Heart right ventricle (tissue), 16 donors: ENCODE results near the gene PPP1R36. TPM values are rescaled to one million over a fixed set of nuclear protein-coding genes. Genes with fewer than 3 reads are reported as not detected.

ENCODE experiments used
- ATAC-seq, 8 donors: fragments of 200-7000 bp; cut with Tn5 transposase; one replicate each; pipeline ENCODE4 v1.9.1; 2020; ENCODE audit warnings: mild to moderate bottlenecking in 8 of 8, moderate library complexity in 8 of 8, moderate number of reproducible peaks in 1 of 8
- DNase-seq, 2 donors: peaks; one replicate each; pipeline ENCODE4 v3.0.0-alpha.2; 2020
- H3K27ac ChIP-seq, 10 donors: fragments of 200-600 bp; sonication (generic) in 2 of 10; one replicate each; pipeline versions ENCODE4 v1.5.0 to v1.8.0; 2020 to 2022; ENCODE audit warnings: mild to moderate bottlenecking in 3 of 10
- H3K27me3 ChIP-seq, 7 donors: fragments of 200-600 bp; one replicate each; pipeline ENCODE4 v1.8.0; 2021 to 2022; ENCODE audit warnings: mild to moderate bottlenecking in 2 of 7
- H3K36me3 ChIP-seq, 9 donors: fragments of 200-600 bp; sonication (generic) in 1 of 9; one replicate each; pipeline versions ENCODE4 v1.5.0 to v1.8.0; 2020 to 2022; ENCODE audit warnings: mild to moderate bottlenecking in 2 of 9
- H3K4me1 ChIP-seq, 9 donors: fragments of 200-600 bp; sonication (generic) in 1 of 9; one replicate each; pipeline versions ENCODE4 v1.5.0 to v1.8.0; 2020 to 2022; ENCODE audit warnings: mild to moderate bottlenecking in 4 of 9
- H3K4me3 ChIP-seq, 10 donors: fragments of 200-600 bp; sonication (generic) in 2 of 10; one replicate each; pipeline versions ENCODE4 v1.5.0 to v1.8.0; 2020 to 2022; ENCODE audit warnings: mild to moderate bottlenecking in 7 of 10, moderate library complexity in 2 of 10
- H3K9me3 ChIP-seq, 11 donors: fragments of 200-600 bp in 10 of 11; sonication (generic) in 2 of 11; one replicate each; pipeline versions ENCODE4 v1.5.0 to v1.8.0; 2013 to 2022; ENCODE audit warnings: mild to moderate bottlenecking in 2 of 11, control low read depth in 1 of 11, moderate library complexity in 1 of 11
- CTCF ChIP-seq, 9 donors: fragments of 200-600 bp; sonication (generic) in 2 of 9; IDR thresholded peaks; one replicate each; pipeline versions ENCODE4 v1.5.0 to v1.8.0; 2021 to 2022; ENCODE audit warnings: antibody characterized with exemption in 9 of 9, mild to moderate bottlenecking in 5 of 9, moderate library complexity in 1 of 9
- WGBS, 2 donors: extraction: QIAGEN DNeasy Blood & Tissue Kit; methylation state at CpG; one replicate each; pipeline ENCODE4 v1.1.7; 2013; ENCODE audit warnings: inconsistent platforms in 1 of 2; 5-methylcytosine and 5-hydroxymethylcytosine counted together
- intact Hi-C, 10 donors: fragments of 100-400 bp; cut with DNase I; formaldehyde crosslinking; loops; one replicate each; pipeline versions ENCODE4 v1.11.1 to v1.14.2; 2022
- polyA plus RNA-seq, 2 donors: library from polyadenylated mRNA; stranded (reverse); fragments of 200-250 nt; gene quantifications; one replicate each; pipeline ENCODE4 v1.2.3, GENCODE V29; 2013
- total RNA-seq, 10 donors: library from RNA; stranded (reverse); fragmentation: NEBNext Ultra II Directional in 3 of 10; extraction: Animal tissue kit (Norgen Biotek cat#: 25700) in 3 of 10; gene quantifications; one replicate each; pipeline versions ENCODE4 v1.2.1 to v1.2.4, GENCODE V29; 2021 to 2023
- donor health status: Arrhythmogenic right ventricular cardiomyopathy.
- donor health status: ischemic (EF 13 %, LVEDD 7.1; RV severe dilation, severe dysfunction).
- donor health status: healthy with polysubstance abuse.
- donor health status: DM: no; HTN: yes; CAD: no.
- donor health status: DM: no; HTN: no; CAD: no.
- donor health status: ischemic (EF 25% LVEDD 6.9; RV normal size, moderate dysfunction).
- donor health status: ischemic (EF 25% LVEDD 5.7; RV mildly dilated, moderate dysfunction).
- donor health status: healthy.
- donor health status: DM: yes; HTN: yes; CAD: no.
- donor health status: Ischemic cardiomyopathy.
- donor health status: ischemic (EF 35%, LVEDD 5.7; RV mildly dilated, moderate dysfunction).
- donor health status: nonischemic (EF 11% LVEDD 7.7; RV severe dilation, severe dysfunction).
- donor health status: DM: yes; HTN: yes; CAD: no.
- donor health status: PGD.
- donor health status: ischemic (EF 29% LVEDD 5.4; RV normal size, mild dysfunction).
- donor health status: nonischemic (EF 23%, LVEDD 6.1; RV moderate dilation, normal function).

The PPP1R36 gene
- total and polyA plus RNA-seq, 12 donors: 0.07 to 0.85 (median 0.49) TPM; not detected in 2

GRCh38 chr14:64637735-64638473 lies 88.1 kb downstream of the PPP1R36 start:
- H3K4me3 ChIP-seq: no peak overlapping the region
- H3K27ac ChIP-seq: no peak overlapping the region
- TF ChIP-seq CTCF (IDR thresholded peaks at IDR 0.05): no peak
- H3K4me1 ChIP-seq: peaks cover 0 to 7% (median 0%) of the 10 kb centered on the region in 9 donors
- DNase-seq (no peak), ATAC-seq (no peak)
- no peaks in the 10 kb centered on the region for H3K9me3 ChIP-seq
- intact Hi-C loops: loop anchor here (2.0 to 10.0 kb wide), 9 partner anchors 93 to 296 kb away; partner anchors contain the start of genes HSPA2 (in 9 of the 10) and PPP1R36 (in 2 of the 10)
- no peaks in the 10 kb centered on the region for H3K27me3 ChIP-seq
- no peaks in the 10 kb centered on the region for H3K36me3 ChIP-seq
- 79 to 86% methylated on average over 9 of the region's 9 CpGs for WGBS, 2 donors

- H3K9me3 ChIP-seq: peaks cover 0 to 2% (median 0%) of the 10 kb centered on the region in 11 donors
- WGBS, 2 donors: 94 to 97% methylated on average over 2 of the region's 2 CpGs
- H3K36me3 ChIP-seq: no peaks in the 10 kb centered on the region
- no peak for ATAC-seq
- TF ChIP-seq CTCF (IDR thresholded peaks at IDR 0.05): no peak
- H3K27ac ChIP-seq: no peak overlapping the region
- H3K27me3 ChIP-seq: no peaks in the 10 kb centered on the region
- intact Hi-C loops: loop anchor here in 9 of 10 donors (5.0 to 10.0 kb wide), 8 partner anchors 94 to 296 kb away; partner anchors contain the start of genes HSPA2 (in 4 of the 9) and PPP1R36 (in 2 of the 9)
- H3K4me1 ChIP-seq: peaks cover 0 to 7% (median 0%) of the 10 kb centered on the region in 9 donors
- DNase-seq: no peak
- no peak overlapping the region for H3K4me3 ChIP-seq
These were observed 88.9 kb downstream of the PPP1R36 start for GRCh38 chr14:64638625-64639024.

Other genes with a start within 250 kb of the PPP1R36 start
- 10 to 100 TPM; 49.8 to 85.2 (median 66.9) TPM for gene MTHFD1, start 161.6 kb upstream of the PPP1R36 start, total RNA-seq
- gene MTHFD1, start 161.6 kb upstream of the PPP1R36 start, polyA plus RNA-seq: 10 to 100 TPM; 34.5 to 47.7 TPM
- under 1 TPM; 0.12 to 0.51 (median 0.20) TPM for gene AKAP5, start 84.5 kb upstream of the PPP1R36 start, total RNA-seq
- under 1 TPM; 0.07 to 0.09 TPM for gene AKAP5, start 84.5 kb upstream of the PPP1R36 start, polyA plus RNA-seq
- gene ZBTB25, start 46.1 kb upstream of the PPP1R36 start, total RNA-seq: 10 to 100 TPM; 17.4 to 24.7 (median 21.2) TPM
- gene ZBTB25, start 46.1 kb upstream of the PPP1R36 start, polyA plus RNA-seq: 10 to 100 TPM in 1 of 2 donors, 1 to 10 TPM in 1; 3.0 to 13.5 TPM
- 10 to 100 TPM; 17.4 to 26.4 (median 20.6) TPM for gene ZBTB1, start 45.2 kb upstream of the PPP1R36 start, total RNA-seq
- gene ZBTB1, start 45.2 kb upstream of the PPP1R36 start, polyA plus RNA-seq: 10 to 100 TPM in 1 of 2 donors, 1 to 10 TPM in 1; 5.6 to 26.0 TPM
- 10 to 100 TPM in 9 of 10 donors, 1 to 10 TPM in 1; 9.4 to 77.6 (median 34.8) TPM for gene HSPA2, start 9.2 kb upstream of the PPP1R36 start, total RNA-seq
- 10 to 100 TPM in 1 of 2 donors, 1 to 10 TPM in 1; 2.6 to 10.3 TPM for gene HSPA2, start 9.2 kb upstream of the PPP1R36 start, polyA plus RNA-seq
- 10 to 100 TPM; 11.2 to 25.5 (median 16.2) TPM for gene PLEKHG3, start 154.5 kb downstream of the PPP1R36 start, total RNA-seq
- gene PLEKHG3, start 154.5 kb downstream of the PPP1R36 start, polyA plus RNA-seq: 1 to 10 TPM; 5.0 to 9.4 TPM